HepG2 (cell line): ENCODE results near the gene CSNK1A1.

Experiments
- RCOR2 ChIP-seq: IDR thresholded peaks from 2 replicates; pipeline ENCODE4 v1.6.1; 2016; ENCODE audit warnings: missing biosample characterization, missing genetic modification reagents
- SAFB2 ChIP-seq: sonication (generic); formaldehyde crosslinking; IDR thresholded peaks from 2 replicates; pipeline ENCODE4 v1.5.1; 2020; ENCODE audit warnings: missing genetic modification reagents, low read depth, mild to moderate bottlenecking, borderline replicate concordance
- SRF ChIP-seq: IDR thresholded peaks from 2 replicates; pipeline ENCODE4 v1.6.1; 2011; ENCODE audit warnings: mild to moderate bottlenecking, low read depth, low read length, moderate library complexity
- ZNF776 ChIP-seq: sonication (generic); formaldehyde crosslinking; IDR thresholded peaks from 2 replicates; pipeline ENCODE4 v1.4.0; 2020; ENCODE audit warnings: mild to moderate bottlenecking, missing genetic modification reagents
- TF ChIP-seq, protein P1 (sequence below): sonication (generic); formaldehyde crosslinking; IDR thresholded peaks from 2 replicates; pipeline ENCODE4 v1.5.0; 2020; ENCODE audit warnings: mild to moderate bottlenecking, missing genetic modification reagents, moderate library complexity
- TF ChIP-seq, protein P2 (sequence below): sonication (generic); formaldehyde crosslinking; IDR thresholded peaks from 2 replicates; pipeline ENCODE4 v1.4.0; 2020; ENCODE audit warnings: mild to moderate bottlenecking, missing genetic modification reagents
- TF ChIP-seq, protein P3 (sequence below): IDR thresholded peaks from 2 replicates; pipeline ENCODE4 v1.6.1; 2012; ENCODE audit warnings: inconsistent platforms
- TF ChIP-seq, protein P4 (sequence below): sonication (generic); formaldehyde crosslinking; conservative IDR thresholded peaks from 2 replicates; pipeline ENCODE4 v1.4.0; 2020; ENCODE audit warnings: missing genetic modification reagents

DNA sequence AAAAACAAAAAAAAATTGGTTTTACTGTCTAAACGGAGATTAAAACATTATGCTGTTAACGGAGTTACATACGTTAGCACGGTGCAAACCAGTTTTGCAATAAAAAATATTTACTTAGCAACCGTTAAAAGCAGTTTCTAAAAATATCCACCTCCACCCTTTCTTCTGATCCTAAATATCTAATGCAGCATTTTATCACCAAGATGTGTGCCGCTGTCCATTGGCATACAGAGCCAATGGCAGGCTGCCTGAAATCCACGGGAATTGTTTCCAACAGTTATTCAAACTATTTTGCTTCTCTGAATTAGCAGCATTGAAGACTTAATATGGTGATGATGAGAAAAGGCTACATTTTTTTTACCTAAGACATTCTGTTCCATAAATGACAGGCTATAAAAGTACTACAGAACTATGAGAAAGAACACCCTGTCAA, 61.6 kb downstream of the CSNK1A1 start:
- no peak for TF ChIP-seq RCOR2 (CRISPR knock-in tag)
- no peak for TF ChIP-seq SRF
- no peak for TF ChIP-seq SAFB2 (CRISPR knock-in tag)
- TF ChIP-seq, protein P1, sequence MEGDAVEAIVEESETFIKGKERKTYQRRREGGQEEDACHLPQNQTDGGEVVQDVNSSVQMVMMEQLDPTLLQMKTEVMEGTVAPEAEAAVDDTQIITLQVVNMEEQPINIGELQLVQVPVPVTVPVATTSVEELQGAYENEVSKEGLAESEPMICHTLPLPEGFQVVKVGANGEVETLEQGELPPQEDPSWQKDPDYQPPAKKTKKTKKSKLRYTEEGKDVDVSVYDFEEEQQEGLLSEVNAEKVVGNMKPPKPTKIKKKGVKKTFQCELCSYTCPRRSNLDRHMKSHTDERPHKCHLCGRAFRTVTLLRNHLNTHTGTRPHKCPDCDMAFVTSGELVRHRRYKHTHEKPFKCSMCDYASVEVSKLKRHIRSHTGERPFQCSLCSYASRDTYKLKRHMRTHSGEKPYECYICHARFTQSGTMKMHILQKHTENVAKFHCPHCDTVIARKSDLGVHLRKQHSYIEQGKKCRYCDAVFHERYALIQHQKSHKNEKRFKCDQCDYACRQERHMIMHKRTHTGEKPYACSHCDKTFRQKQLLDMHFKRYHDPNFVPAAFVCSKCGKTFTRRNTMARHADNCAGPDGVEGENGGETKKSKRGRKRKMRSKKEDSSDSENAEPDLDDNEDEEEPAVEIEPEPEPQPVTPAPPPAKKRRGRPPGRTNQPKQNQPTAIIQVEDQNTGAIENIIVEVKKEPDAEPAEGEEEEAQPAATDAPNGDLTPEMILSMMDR = no peak
- TF ChIP-seq ZNF776 (CRISPR knock-in tag) = no peak
- TF ChIP-seq, protein P2, sequence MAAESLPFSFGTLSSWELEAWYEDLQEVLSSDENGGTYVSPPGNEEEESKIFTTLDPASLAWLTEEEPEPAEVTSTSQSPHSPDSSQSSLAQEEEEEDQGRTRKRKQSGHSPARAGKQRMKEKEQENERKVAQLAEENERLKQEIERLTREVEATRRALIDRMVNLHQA = no peak
- TF ChIP-seq, protein P3, sequence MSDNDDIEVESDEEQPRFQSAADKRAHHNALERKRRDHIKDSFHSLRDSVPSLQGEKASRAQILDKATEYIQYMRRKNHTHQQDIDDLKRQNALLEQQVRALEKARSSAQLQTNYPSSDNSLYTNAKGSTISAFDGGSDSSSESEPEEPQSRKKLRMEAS = no peak
- TF ChIP-seq, protein P4, sequence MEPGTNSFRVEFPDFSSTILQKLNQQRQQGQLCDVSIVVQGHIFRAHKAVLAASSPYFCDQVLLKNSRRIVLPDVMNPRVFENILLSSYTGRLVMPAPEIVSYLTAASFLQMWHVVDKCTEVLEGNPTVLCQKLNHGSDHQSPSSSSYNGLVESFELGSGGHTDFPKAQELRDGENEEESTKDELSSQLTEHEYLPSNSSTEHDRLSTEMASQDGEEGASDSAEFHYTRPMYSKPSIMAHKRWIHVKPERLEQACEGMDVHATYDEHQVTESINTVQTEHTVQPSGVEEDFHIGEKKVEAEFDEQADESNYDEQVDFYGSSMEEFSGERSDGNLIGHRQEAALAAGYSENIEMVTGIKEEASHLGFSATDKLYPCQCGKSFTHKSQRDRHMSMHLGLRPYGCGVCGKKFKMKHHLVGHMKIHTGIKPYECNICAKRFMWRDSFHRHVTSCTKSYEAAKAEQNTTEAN (CRISPR knock-in tag) = no peak
